GM12872 (cell line): ENCODE data around the gene HOMER2.

Source experiments
- CTCF ChIP-seq: IDR thresholded peaks from 3 replicates; pipeline ENCODE4 v1.5.1; 2011; ENCODE audit warnings: low read depth, mild to moderate bottlenecking, low read length, moderate library complexity; ENCODE audit not compliant: insufficient read depth

The HOMER2 gene

GRCh38 chr15:82916161-82916952 is 36.2 kb downstream of the HOMER2 start:
- TF ChIP-seq CTCF: no peak

- TF ChIP-seq CTCF: no peak
Observed at GRCh38 chr15:82914396-82914795, 38.1 kb downstream of the HOMER2 start.

- no peak for TF ChIP-seq CTCF
Observed at GRCh38 chr15:82911458-82911857, 41.1 kb downstream of the HOMER2 start.

- TF ChIP-seq CTCF: no peak
Observed at GRCh38 chr15:82910721-82911120, 41.8 kb downstream of the HOMER2 start.

GRCh38 chr15:82909080-82909815 is 43.3 kb downstream of the HOMER2 start:
- TF ChIP-seq CTCF: no peak

GRCh38 chr15:82907350-82907749 is 45.2 kb downstream of the HOMER2 start:
- no peak for TF ChIP-seq CTCF

- no peak for TF ChIP-seq CTCF
Observed at GRCh38 chr15:82904574-82904973, 47.9 kb downstream of the HOMER2 start.
